Osteoblast (primary cell): ENCODE measurements around the gene SCTR. TPM values are rescaled to one million over a fixed set of nuclear protein-coding genes. Genes with fewer than 3 reads are reported as not detected.

Source experiments
- DNase-seq: peaks from one replicate; pipeline ENCODE4 v3.0.0; 2011; ENCODE audit warnings: low spot score, mixed read lengths; ENCODE audit not compliant: insufficient read length; ENCODE audit errors: missing footprints
- H2AFZ ChIP-seq: 2 replicates; pipeline ENCODE4 v1.6.0; 2011; ENCODE audit warnings: mild to moderate bottlenecking, low read length
- H3K27ac ChIP-seq: 2 replicates; pipeline ENCODE4 v1.5.1; 2011; ENCODE audit warnings: mild to moderate bottlenecking, low read depth, low read length, moderate library complexity
- H3K27me3 ChIP-seq: 2 replicates; pipeline ENCODE4 v1.6.0; 2012; ENCODE audit warnings: mild to moderate bottlenecking, control low read depth, inconsistent platforms, low read length, moderate library complexity; ENCODE audit not compliant: insufficient read depth
- H3K36me3 ChIP-seq: 2 replicates; pipeline ENCODE4 v1.5.1; 2011; ENCODE audit warnings: mild to moderate bottlenecking, low read length, control low read depth, moderate library complexity; ENCODE audit not compliant: insufficient read depth
- H3K4me1 ChIP-seq: 2 replicates; pipeline ENCODE4 v1.5.1; 2011; ENCODE audit warnings: mild to moderate bottlenecking, low read length, control low read depth, moderate library complexity; ENCODE audit not compliant: insufficient read depth
- H3K4me2 ChIP-seq: 2 replicates; pipeline ENCODE4 v1.6.0; 2011; ENCODE audit warnings: mild to moderate bottlenecking, low read length; ENCODE audit not compliant: insufficient read depth
- H3K4me3 ChIP-seq: fragments of 200-600 bp; sonication (generic); 3 replicates; pipeline ENCODE4 v1.5.1; 2012; ENCODE audit warnings: mild to moderate bottlenecking, low read length, inconsistent platforms; ENCODE audit not compliant: insufficient read depth
- H3K79me2 ChIP-seq: 2 replicates; pipeline ENCODE4 v1.6.0; 2012; ENCODE audit warnings: mild to moderate bottlenecking, low read length, control low read depth, inconsistent platforms; ENCODE audit not compliant: insufficient read depth
- H3K9me3 ChIP-seq: 2 replicates; pipeline ENCODE4 v1.5.1; 2011; ENCODE audit warnings: low read depth, low read length, control low read depth
- H4K20me1 ChIP-seq: 2 replicates; pipeline ENCODE4 v1.6.0; 2012; ENCODE audit warnings: mild to moderate bottlenecking, low read length, control low read depth; ENCODE audit not compliant: insufficient read depth
- total RNA-seq: library from RNA; depleted of rRNA; stranded (reverse); fragments of >200 nt; gene quantifications from 2 replicates; pipeline ENCODE4 v1.2.3, GENCODE V29; 2012
- TF ChIP-seq, protein P1 (sequence below): IDR thresholded peaks from 2 replicates; pipeline ENCODE4 v1.5.1; 2011; ENCODE audit warnings: mild to moderate bottlenecking, low read depth, low read length, moderate library complexity; ENCODE audit errors: extremely low read depth

Gene SCTR
- total RNA-seq, 1 donor = not detected

DNA sequence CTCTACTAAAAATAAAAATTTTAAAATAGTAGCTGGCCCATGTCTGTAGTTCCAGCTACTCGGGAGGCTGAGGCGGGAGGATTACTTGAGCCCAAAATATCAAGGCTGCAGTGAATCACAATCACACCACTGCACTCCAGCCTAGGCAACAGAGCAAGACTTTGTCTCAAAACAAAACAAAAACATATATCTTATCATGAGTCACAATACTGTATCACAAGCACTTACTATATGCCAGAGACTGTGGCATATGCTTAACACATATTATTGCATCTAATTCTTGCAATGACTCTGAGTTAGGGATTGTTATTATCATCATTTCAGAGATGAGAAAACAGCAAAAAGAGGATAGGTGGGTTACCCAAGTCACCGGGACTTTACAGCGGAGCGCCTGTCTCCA, 122.2 kb downstream of the SCTR start:
- Histone ChIP-seq H3K4me3 (no peak overlapping the region), H3K27me3 (peaks cover 6% of the 10 kb centered on the region), H3K36me3 (no peaks in the 10 kb centered on the region), H2AFZ (no peak overlapping the region), H3K9me3 (no peaks in the 10 kb centered on the region), H3K27ac (no peak overlapping the region), H3K4me2 (no peak overlapping the region), H4K20me1 (no peaks in the 10 kb centered on the region), H3K4me1 (no peaks in the 10 kb centered on the region), H3K79me2 (no peaks in the 10 kb centered on the region)
- TF ChIP-seq, protein P1, sequence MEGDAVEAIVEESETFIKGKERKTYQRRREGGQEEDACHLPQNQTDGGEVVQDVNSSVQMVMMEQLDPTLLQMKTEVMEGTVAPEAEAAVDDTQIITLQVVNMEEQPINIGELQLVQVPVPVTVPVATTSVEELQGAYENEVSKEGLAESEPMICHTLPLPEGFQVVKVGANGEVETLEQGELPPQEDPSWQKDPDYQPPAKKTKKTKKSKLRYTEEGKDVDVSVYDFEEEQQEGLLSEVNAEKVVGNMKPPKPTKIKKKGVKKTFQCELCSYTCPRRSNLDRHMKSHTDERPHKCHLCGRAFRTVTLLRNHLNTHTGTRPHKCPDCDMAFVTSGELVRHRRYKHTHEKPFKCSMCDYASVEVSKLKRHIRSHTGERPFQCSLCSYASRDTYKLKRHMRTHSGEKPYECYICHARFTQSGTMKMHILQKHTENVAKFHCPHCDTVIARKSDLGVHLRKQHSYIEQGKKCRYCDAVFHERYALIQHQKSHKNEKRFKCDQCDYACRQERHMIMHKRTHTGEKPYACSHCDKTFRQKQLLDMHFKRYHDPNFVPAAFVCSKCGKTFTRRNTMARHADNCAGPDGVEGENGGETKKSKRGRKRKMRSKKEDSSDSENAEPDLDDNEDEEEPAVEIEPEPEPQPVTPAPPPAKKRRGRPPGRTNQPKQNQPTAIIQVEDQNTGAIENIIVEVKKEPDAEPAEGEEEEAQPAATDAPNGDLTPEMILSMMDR = no peak
- no peak for DNase-seq

DNA sequence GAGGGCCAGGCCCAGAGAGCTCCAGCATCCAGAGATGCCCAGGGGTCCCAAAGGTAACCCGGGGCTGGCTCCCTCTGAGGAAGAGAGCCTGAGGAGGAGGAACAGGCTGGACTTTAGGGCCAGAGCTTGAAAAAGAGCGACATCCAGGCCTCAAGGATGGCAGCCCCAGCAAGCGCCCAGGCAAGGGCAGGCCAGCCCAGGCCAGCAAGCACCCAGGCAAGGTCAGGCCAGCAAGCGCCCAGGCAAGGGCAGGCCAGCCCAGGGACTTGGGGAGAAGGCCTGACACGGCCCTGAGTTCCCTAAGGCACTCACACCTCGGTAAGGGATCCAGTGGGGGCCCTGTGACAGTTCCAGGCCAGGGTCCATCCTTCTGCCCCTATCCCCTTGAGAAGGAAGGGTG, 127.1 kb downstream of the SCTR start:
- Histone ChIP-seq H3K4me2 (no peak overlapping the region), H4K20me1 (no peaks in the 10 kb centered on the region), H3K9me3 (no peaks in the 10 kb centered on the region), H3K79me2 (no peaks in the 10 kb centered on the region), H3K36me3 (no peaks in the 10 kb centered on the region), H3K4me1 (no peaks in the 10 kb centered on the region), H3K27me3 (peaks cover 6% of the 10 kb centered on the region), H3K27ac (no peak overlapping the region), H2AFZ (no peak overlapping the region), H3K4me3 (no peak overlapping the region)
- TF ChIP-seq, protein P1 = no peak
- DNase-seq = no peak

DNA sequence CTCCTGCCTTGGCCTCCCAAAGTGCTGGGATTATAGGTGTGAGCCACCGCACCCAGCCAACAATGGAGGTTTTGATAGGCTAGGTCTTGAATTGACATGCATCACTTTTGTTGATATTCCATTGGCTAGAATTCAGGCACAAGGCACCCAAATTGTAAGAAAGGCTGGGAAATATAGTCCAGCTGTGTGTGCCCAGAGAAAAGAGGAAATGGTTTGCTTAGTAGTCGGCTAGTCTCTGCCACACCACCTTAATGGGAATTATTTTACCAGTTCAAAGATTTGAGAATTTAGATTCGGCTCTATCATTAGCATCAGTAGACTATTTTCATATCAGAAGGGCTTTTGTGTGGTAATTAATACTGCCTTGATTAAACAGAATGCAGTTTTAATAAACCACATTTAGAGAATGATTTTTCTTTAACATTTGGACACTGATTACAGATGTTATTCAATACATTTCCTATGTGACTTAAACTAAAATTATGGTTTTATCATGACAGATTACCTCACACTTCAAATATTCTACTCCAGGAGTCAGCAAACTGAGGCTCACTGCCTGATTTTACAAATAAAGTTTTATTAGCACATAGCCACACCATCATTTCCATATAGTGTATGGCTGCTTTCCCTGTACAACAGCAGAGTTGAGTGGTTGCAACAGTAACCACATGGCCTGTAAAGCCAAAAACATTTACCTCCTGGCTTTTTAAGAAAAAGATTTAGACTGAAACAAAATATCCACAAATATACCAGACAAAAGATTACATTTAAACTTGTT, 130.1 kb downstream of the SCTR start:
- H3K79me2 ChIP-seq = no peaks in the 10 kb centered on the region
- TF ChIP-seq, protein P1 = no peak
- H3K36me3 ChIP-seq = no peaks in the 10 kb centered on the region
- DNase-seq = no peak
- no peak overlapping the region for H3K4me3 ChIP-seq
- no peaks in the 10 kb centered on the region for H3K9me3 ChIP-seq
- H3K4me2 ChIP-seq = no peak overlapping the region
- no peak overlapping the region for H2AFZ ChIP-seq
- H3K4me1 ChIP-seq = peaks cover 8% of the 10 kb centered on the region
- H3K27me3 ChIP-seq = peaks cover 3% of the 10 kb centered on the region
- no peaks in the 10 kb centered on the region for H4K20me1 ChIP-seq
- no peak overlapping the region for H3K27ac ChIP-seq

Other genes with a start within 250 kb of the SCTR start
- gene C2orf76, start 157.6 kb downstream of the SCTR start, total RNA-seq = 6.5 and 10.3 TPM in 2 replicates
- gene DBI, start 157.5 kb downstream of the SCTR start, total RNA-seq = 65.1 and 77.2 TPM in 2 replicates
- gene TMEM37, start 92.6 kb downstream of the SCTR start, total RNA-seq = 1.1 and 1.2 TPM in 2 replicates
- gene CFAP221, start 20.0 kb upstream of the SCTR start, total RNA-seq = 0.36 and 1.2 TPM in 2 replicates
- 7.4 and 8.0 TPM in 2 replicates for gene TMEM177, start 154.7 kb upstream of the SCTR start, total RNA-seq
- 19.5 and 24.8 TPM in 2 replicates for gene PTPN4, start 235.4 kb upstream of the SCTR start, total RNA-seq